PC-9 (cell line): ENCODE results near the gene NFASC. TPM values are rescaled to one million over a fixed set of nuclear protein-coding genes. Genes with fewer than 3 reads are reported as not detected.

Source experiments
- BruUV-seq: library from RNA; stranded (reverse); fragments of 400-500 nt; replicated peaks from 2 replicates; lab custom pipeline; 2021; lab: Mats Ljungman, UMichigan
- CTCF ChIA-PET: fragments of 300-600 bp; sonication (Branson Sonifier 250); formaldehyde crosslinking; loops from one replicate; lab custom pipeline; 2022; ENCODE audit warnings: antibody characterized with exemption; lab: Charles Lee
- POLR2A ChIA-PET: fragments of 300-600 bp; sonication (Branson Sonifier 250); formaldehyde crosslinking; loops from one replicate; lab custom pipeline; 2022; ENCODE audit warnings: antibody characterized with exemption; ENCODE audit not compliant: unreplicated experiment; lab: Charles Lee
- DNase-seq, 2 experiments: peaks; one replicate each; pipeline versions ENCODE4 v3.0.0 to v3.0.0-alpha.2; 2015 to 2022; ENCODE audit warnings: mixed read lengths in 1 of 2
- H2AFZ ChIP-seq: fragments of 200-600 bp; sonication (generic); 2 replicates; pipeline ENCODE4 v1.8.1; 2017; ENCODE audit warnings: antibody characterized with exemption
- H3F3A ChIP-seq: fragments of 200-600 bp; sonication (generic); 2 replicates; pipeline ENCODE4 v1.8.1; 2017; ENCODE audit warnings: antibody characterized with exemption, mild to moderate bottlenecking, low read depth; ENCODE audit not compliant: insufficient read depth
- H3K27ac ChIP-seq: fragments of 200-600 bp; sonication (generic); 2 replicates; pipeline ENCODE4 v1.6.1; 2016; ENCODE audit warnings: mixed run types
- H3K27me3 ChIP-seq: fragments of 200-600 bp; sonication (generic); 2 replicates; pipeline ENCODE4 v1.6.1; 2016; ENCODE audit warnings: low read depth, mixed run types; ENCODE audit not compliant: insufficient read depth
- H3K36me3 ChIP-seq: fragments of 200-600 bp; sonication (generic); 2 replicates; pipeline ENCODE4 v1.6.1; 2016; ENCODE audit warnings: low read depth, mixed run types
- H3K4me1 ChIP-seq: fragments of 200-600 bp; sonication (generic); replicated peaks from 2 replicates; pipeline ENCODE4 v1.6.1; 2016; ENCODE audit warnings: mixed run types; ENCODE audit not compliant: insufficient read depth
- H3K4me2 ChIP-seq: fragments of 200-600 bp; sonication (generic); 2 replicates; pipeline ENCODE4 v1.6.1; 2017; ENCODE audit warnings: mixed run types
- H3K4me3 ChIP-seq: fragments of 200-600 bp; sonication (generic); 2 replicates; pipeline ENCODE4 v1.6.1; 2016; ENCODE audit warnings: mixed run types
- H3K79me2 ChIP-seq: fragments of 200-600 bp; sonication (generic); 2 replicates; pipeline ENCODE4 v1.6.1; 2017; ENCODE audit warnings: low read depth, mixed run types
- H3K9me2 ChIP-seq: fragments of 200-600 bp; sonication (generic); 2 replicates; pipeline ENCODE4 v1.8.1; 2017; ENCODE audit warnings: mild to moderate bottlenecking; ENCODE audit not compliant: insufficient read depth
- H3K9me3 ChIP-seq: fragments of 200-600 bp; sonication (generic); 2 replicates; pipeline ENCODE4 v1.8.1; 2016; ENCODE audit warnings: low read depth; ENCODE audit not compliant: insufficient read depth
- H4K20me1 ChIP-seq: fragments of 200-600 bp; sonication (generic); 2 replicates; pipeline ENCODE4 v1.8.1; 2017; ENCODE audit not compliant: insufficient read depth
- EZH2 ChIP-seq: fragments of 200-600 bp; sonication (generic); IDR thresholded peaks from 2 replicates; pipeline ENCODE4 v1.8.0; 2017; ENCODE audit warnings: antibody characterized with exemption, low read depth
- intact Hi-C: fragments of 100-400 bp; cut with micrococcal nuclease; formaldehyde crosslinking; loops from one replicate; pipeline ENCODE4 v1.10.0; 2022; ENCODE audit not compliant: unreplicated experiment
- total RNA-seq: library from RNA; stranded (reverse); gene quantifications from 2 replicates; pipeline ENCODE4 v1.2.3, GENCODE V29; 2021
- TF ChIP-seq, protein P1 (sequence below): fragments of 200-600 bp; sonication (generic); conservative IDR thresholded peaks from 2 replicates; pipeline ENCODE4 v1.6.1; 2017; ENCODE audit warnings: mixed run types, antibody characterized with exemption, mild to moderate bottlenecking, moderate library complexity

Gene NFASC
- total RNA-seq, 1 experiment from 2014 or later = not detected

DNA sequence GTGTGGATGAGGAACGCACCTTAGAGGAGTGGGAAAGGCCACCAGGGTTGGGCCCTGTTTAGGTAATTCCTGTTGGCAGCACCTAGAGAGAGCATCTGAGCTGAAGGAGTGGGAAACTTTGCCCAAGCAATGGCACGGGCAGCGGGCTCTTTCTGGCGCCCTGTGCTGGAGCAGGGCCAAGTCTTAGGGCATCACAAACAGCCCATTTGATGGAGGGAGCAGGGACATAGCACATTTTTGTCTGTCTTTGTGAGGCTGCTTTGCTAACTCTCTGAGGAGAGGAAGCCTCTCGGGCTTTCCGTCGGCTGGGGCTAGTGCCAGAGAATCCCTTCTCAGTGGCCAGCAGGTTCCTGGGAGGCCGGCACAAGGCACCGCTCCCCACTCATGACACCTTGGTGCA, 149.8 kb downstream of the NFASC start:
- intact Hi-C loops = no loop called here
- Histone ChIP-seq H2AFZ (no peak overlapping the region), H3F3A (no peaks in the 10 kb centered on the region), H3K27me3 (peaks cover 96% of the 10 kb centered on the region), H3K4me2 (no peak overlapping the region), H3K36me3 (no peaks in the 10 kb centered on the region), H3K9me2 (no peaks in the 10 kb centered on the region; the same call in 1 of the 2 replicates), H3K9me3 (no peaks in the 10 kb centered on the region), H3K4me3 (no peak overlapping the region), H4K20me1 (no peaks in the 10 kb centered on the region), H3K27ac (no peak overlapping the region), H3K79me2 (no peaks in the 10 kb centered on the region), H3K4me1 (no peaks in the 10 kb centered on the region)
- DNase-seq = no peak
- TF ChIP-seq, protein P1, sequence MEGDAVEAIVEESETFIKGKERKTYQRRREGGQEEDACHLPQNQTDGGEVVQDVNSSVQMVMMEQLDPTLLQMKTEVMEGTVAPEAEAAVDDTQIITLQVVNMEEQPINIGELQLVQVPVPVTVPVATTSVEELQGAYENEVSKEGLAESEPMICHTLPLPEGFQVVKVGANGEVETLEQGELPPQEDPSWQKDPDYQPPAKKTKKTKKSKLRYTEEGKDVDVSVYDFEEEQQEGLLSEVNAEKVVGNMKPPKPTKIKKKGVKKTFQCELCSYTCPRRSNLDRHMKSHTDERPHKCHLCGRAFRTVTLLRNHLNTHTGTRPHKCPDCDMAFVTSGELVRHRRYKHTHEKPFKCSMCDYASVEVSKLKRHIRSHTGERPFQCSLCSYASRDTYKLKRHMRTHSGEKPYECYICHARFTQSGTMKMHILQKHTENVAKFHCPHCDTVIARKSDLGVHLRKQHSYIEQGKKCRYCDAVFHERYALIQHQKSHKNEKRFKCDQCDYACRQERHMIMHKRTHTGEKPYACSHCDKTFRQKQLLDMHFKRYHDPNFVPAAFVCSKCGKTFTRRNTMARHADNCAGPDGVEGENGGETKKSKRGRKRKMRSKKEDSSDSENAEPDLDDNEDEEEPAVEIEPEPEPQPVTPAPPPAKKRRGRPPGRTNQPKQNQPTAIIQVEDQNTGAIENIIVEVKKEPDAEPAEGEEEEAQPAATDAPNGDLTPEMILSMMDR = no peak
- no peak for TF ChIP-seq EZH2
- POLR2A ChIA-PET = no interaction called here
- CTCF ChIA-PET = no interaction called here
- BruUV-seq = no TSS peak

DNA sequence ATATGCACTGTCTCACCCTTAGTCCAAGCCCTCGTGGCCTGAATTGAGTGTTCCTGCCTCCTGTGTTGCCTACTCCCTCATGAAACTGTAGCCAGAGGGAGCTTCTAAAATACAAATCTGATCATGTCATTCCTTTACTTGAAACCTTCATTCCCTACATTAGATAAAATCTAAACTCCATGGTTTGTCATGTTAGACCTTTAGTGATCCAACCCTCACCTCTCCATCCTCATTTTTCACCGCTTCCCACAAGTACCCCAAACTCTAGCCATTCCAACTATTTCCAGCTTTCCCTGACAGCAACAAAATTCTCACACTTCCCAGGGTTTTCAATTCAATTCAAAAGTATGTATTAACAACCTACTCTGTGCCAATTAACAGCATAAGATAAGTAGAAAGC, 154.0 kb downstream of the NFASC start:
- H3K79me2 ChIP-seq = no peaks in the 10 kb centered on the region
- intact Hi-C loops = no loop called here
- no peak overlapping the region for H3K27ac ChIP-seq
- H3K27me3 ChIP-seq = peaks cover 94% of the 10 kb centered on the region
- ChIA-PET CTCF (no interaction called here), POLR2A (interaction anchor here (0.7 kb wide), 1 partner anchor 57 kb away, joined by 5 read pairs; no protein-coding TSS in a partner anchor)
- no peaks in the 10 kb centered on the region for H3K36me3 ChIP-seq
- no peaks in the 10 kb centered on the region; the same call in 1 of the 2 replicates for H4K20me1 ChIP-seq
- H3K4me2 ChIP-seq = no peak overlapping the region
- no peaks in the 10 kb centered on the region for H3F3A ChIP-seq
- H3K9me2 ChIP-seq = no peaks in the 10 kb centered on the region
- no peak overlapping the region for H2AFZ ChIP-seq
- H3K4me3 ChIP-seq = no peak overlapping the region
- H3K4me1 ChIP-seq = no peaks in the 10 kb centered on the region
- DNase-seq = no peak
- H3K9me3 ChIP-seq = no peaks in the 10 kb centered on the region
- TF ChIP-seq, protein P1 = no peak
- no peak for TF ChIP-seq EZH2
- BruUV-seq = no TSS peak

DNA sequence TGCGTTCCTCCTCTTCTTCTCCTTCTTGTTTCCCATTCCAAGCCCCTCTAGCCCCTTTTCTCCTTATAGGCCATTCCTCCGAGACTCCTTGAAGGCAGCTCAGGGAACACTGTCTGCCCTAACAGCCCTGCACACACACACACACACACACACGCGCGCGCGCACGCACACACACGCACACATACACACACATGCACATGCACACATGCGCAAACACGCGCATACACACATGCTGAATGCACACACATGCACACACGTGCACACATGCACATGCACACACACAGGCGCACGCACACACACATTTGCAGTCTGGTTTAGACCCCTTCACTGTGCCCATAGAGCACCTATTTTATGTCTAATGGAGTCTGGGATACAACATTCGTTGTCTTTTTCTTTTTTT, 154.6 kb downstream of the NFASC start:
- H3K79me2 ChIP-seq = no peaks in the 10 kb centered on the region
- intact Hi-C loops = no loop called here
- H3F3A ChIP-seq = no peaks in the 10 kb centered on the region
- no peak overlapping the region for H3K4me2 ChIP-seq
- POLR2A ChIA-PET = no interaction called here
- H3K36me3 ChIP-seq = no peaks in the 10 kb centered on the region
- H3K9me2 ChIP-seq = no peaks in the 10 kb centered on the region
- TF ChIP-seq, protein P1 = no peak
- no peak for TF ChIP-seq EZH2
- DNase-seq = no peak
- H3K27ac ChIP-seq = no peak overlapping the region
- no peaks in the 10 kb centered on the region for H3K9me3 ChIP-seq
- no peak overlapping the region for H2AFZ ChIP-seq
- no peak overlapping the region for H3K4me3 ChIP-seq
- H4K20me1 ChIP-seq = no peaks in the 10 kb centered on the region; the same call in 1 of the 2 replicates
- H3K4me1 ChIP-seq = no peaks in the 10 kb centered on the region
- no TSS peak for BruUV-seq
- H3K27me3 ChIP-seq = peaks cover 94% of the 10 kb centered on the region
- CTCF ChIA-PET = no interaction called here
